NCI-H526 (cell line): Measurements from ENCODE around the gene TRAF7.
"Not testable (repeated sequence)": the region's sequence is repeated elsewhere in the genome, so short reads cannot be mapped to it uniquely, and the experiment has no call there.

Source experiments
- DNase-seq, 2 experiments: peaks; one replicate each; lab custom pipeline; 2025; lab: John Stamatoyannopoulos, UW

Gene TRAF7

GRCh38 chr16:2155091-2155950, at the start of gene TRAF7:
Gene TRAF7, plus strand, starts transcription at chr16:2155782. Its CDS starts 8,139 bp downstream, at chr16:2163921.
- peak; percentile 98 for DNase-seq

GRCh38 chr16:2106211-2106610, 49.4 kb upstream of the TRAF7 start:
- DNase-seq = not testable (repeated sequence)

DNA sequence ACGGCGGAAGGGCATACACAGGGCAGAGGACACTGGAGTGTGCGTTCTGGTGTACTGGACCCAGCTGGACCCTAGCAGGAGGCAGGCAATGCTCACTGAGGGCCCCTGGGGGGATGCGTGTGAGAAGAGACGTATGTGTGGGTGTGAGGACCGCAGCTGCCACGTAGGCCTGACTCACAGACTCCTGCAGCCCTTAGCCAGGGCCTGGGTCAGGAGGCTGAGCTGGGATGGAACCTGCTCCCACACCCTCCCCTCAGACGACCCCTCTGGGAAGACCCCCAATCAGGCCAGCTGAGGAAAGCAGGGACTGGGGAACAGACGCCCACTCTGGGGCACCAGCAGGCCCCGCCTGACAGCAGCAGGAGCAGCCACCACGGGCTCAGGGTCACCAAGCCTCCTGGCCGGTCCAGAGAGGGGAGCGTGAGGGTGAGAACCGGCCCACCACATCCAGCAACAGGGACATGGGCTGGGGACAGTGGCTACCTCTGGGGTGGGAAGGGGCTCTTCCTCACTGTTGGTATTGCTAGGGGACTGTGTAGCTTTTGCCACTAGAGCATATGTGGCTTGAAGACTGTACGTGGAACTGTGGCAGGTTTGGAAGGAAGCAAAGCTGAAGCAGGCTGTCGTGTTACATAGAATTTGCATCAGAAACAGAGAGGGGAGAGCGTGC, 48.3 kb upstream of the TRAF7 start:
- DNase-seq = not testable (repeated sequence)

GRCh38 chr16:2107791-2108125, 47.8 kb upstream of the TRAF7 start:
- DNase-seq = not testable (repeated sequence)

DNA sequence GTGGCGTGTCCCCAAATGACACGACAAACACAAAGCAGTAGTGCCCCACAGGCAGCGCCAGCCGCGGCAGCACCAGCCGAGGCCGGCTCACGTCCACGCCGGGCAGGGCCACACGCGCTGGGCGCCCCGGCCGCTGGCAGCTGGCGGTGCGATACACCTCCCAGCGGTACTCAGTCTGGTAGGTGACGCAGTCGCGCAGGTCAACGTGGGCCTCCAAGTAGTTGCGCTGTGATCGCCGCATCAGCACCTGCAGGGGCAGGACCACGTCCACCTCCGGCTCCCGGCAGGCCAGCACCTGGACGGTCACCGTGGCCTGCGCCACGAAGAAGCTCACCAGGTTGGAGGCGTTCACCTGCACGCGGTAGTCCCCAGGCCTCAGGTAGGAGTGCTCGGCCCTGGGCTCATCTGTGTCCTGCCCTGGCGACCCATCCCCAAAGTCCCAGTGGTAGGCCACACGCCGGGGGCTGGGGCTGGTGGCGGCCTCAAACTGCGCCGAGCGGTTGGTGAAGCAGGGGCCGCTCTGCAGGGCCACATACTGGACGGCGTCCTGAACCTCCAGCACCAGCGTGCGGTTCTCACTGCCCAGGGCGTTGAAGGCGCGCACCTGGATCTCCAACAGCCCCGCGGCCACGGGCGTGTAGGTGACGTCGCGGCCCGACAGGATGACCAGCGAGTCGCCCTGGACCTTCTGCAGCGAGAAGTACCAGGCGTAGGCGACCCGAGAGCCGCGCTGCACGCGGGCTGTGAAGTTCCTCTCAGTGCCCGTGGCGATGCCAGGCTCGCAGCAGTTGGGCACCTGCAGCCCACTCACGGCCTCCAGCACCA, 46.9 kb upstream of the TRAF7 start:
- DNase-seq = not testable (repeated sequence)

- not testable (repeated sequence) for DNase-seq
These were observed 46.4 kb upstream of the TRAF7 start for GRCh38 chr16:2109271-2109580.

DNA sequence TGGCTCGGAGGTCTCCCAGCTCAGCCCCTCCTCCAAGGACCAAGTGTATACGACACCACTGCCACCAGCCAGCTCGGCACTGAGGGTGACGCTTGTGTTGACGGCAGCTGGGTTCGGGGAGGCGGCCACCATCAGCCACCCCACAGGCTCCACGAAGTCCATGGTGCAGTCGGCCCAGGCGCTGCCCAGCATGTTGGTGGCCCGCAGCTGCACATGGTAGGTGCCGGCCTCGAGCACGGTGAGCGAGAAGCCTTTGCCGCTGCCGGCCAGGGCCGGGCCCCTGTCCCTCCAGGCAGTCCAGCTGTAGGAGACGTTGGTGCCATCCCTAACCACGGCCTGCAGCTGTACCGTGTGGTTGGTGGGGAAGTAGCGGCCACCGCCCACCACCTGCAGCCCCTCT, 45.7 kb upstream of the TRAF7 start:
- not testable (repeated sequence) for DNase-seq

GRCh38 chr16:2110332-2111008, 45.1 kb upstream of the TRAF7 start:
- DNase-seq = not testable (repeated sequence)

GRCh38 chr16:2111009-2111353, 44.6 kb upstream of the TRAF7 start:
- DNase-seq = not testable (repeated sequence)

- DNase-seq = not testable (repeated sequence)
These were observed 43.9 kb upstream of the TRAF7 start for GRCh38 chr16:2111412-2112335.

DNA sequence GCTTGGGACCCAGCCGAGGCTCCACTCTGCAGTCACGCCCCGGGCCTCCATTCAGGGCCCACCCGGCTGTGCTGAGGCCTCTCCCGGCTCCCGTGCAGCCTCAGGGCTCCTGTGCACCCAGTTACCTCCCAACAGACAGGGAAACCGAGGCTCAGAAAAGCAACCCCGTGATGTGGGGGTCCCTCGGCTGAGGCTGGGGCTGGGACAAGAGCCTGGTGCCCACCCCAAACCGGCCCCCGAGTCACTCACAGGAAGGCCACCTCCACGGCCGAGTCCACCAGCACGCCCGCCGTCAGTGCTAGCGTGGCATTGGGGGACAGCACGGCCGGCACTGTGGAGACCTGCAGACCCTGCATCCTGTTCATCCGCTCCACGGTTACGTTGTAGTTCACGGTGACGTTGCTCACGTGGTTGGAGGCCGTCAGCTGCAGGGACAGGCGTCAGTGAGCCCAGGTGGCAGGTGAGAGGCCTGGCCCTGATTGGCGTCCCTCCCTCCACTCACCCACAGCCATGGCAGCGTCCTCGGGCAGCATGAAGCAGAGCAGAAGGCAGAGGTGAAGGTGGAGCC, 43.0 kb upstream of the TRAF7 start:
- DNase-seq = not testable (repeated sequence)

DNA sequence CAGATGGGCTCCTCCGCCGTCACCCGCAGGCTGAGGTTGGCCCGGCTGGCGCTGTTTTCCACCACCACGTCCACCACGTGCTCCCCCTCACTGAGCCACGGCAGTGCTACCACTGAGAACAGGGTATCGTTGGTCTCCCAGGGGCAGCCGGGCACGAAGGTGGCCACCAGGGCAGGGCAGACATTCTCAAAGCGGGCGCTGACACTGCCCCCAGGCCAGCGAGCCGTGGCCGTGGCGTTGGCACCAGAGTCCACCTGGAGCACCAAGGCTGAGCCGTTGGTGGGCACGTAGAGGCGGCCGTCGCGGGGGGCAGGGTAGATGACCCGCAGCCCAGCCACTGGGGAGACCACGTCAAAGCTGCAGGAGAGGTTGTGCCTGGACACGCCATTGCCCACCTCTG, 41.4 kb upstream of the TRAF7 start:
- DNase-seq = not testable (repeated sequence)

GRCh38 chr16:2114885-2115590, 40.5 kb upstream of the TRAF7 start:
- not testable (repeated sequence) for DNase-seq

DNA sequence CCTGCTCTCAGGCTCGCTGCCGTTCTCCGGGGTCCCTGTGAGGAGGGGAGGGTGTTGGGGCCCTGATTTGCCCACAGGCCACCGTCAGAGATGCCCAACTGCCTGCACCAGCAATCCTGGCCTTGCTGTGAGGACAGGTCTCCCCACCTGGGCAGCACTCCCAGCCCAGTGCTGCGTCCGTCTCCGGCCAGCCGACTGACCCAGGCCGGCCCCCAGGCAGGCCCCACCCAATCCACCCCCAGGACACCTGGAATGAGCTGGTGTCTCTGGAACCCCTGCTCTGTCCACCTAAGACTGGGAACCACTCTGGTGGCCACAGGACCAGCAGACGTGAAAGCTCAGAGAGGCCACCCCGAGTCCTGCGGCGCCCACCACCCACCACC, 40.0 kb upstream of the TRAF7 start:
- no peak for DNase-seq

- not testable (repeated sequence) for DNase-seq
These were observed 39.2 kb upstream of the TRAF7 start for GRCh38 chr16:2116428-2116827.

DNA sequence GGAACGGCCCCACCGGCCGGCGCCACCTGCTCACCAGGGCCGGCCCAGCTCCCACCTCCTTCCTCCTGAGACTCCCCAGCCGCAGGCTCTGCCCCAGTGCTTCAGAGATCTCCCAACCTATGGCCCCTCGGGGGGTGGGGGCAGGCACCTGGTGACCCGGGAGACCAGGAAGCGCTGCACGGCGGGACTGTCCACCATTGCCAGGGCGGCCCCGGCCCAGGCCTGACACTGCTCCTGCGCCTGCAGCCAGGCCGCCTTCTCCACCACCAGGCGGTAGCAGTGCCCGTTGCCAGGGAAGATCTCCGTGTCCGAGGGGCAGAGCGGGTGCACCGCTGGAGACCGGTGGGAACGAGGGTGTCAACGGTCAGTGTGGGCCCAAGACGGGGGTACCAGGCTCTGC, 38.2 kb upstream of the TRAF7 start:
- not testable (repeated sequence) for DNase-seq

- DNase-seq = not testable (repeated sequence)
These were observed 37.4 kb upstream of the TRAF7 start for GRCh38 chr16:2117960-2118722.

- DNase-seq = peak in 1 of 2 experiments; percentile 22
These were observed 34.3 kb upstream of the TRAF7 start for GRCh38 chr16:2121325-2121724.

- no peak for DNase-seq
These were observed 33.7 kb upstream of the TRAF7 start for GRCh38 chr16:2121853-2122252.
